RCC 7860 (cell line): ENCODE results near the gene SCCPDH.
"Not testable (repeated sequence)": the region's sequence is repeated elsewhere in the genome, so short reads cannot be mapped to it uniquely, and the experiment has no call there.

Source experiments
- DNase-seq: peaks from one replicate; pipeline ENCODE4 v3.0.0-alpha.2; 2015; ENCODE audit warnings: low spot score
- FAIRE-seq: peaks from 2 replicates; lab custom pipeline; 2012; peaks lifted over from hg19 to GRCh38; lab: Jason Lieb, UNC

Gene SCCPDH

GRCh38 chr1:246746155-246746554 lies 21.9 kb downstream of the SCCPDH start:
- DNase-seq, FAIRE-seq: not testable (repeated sequence)

DNA sequence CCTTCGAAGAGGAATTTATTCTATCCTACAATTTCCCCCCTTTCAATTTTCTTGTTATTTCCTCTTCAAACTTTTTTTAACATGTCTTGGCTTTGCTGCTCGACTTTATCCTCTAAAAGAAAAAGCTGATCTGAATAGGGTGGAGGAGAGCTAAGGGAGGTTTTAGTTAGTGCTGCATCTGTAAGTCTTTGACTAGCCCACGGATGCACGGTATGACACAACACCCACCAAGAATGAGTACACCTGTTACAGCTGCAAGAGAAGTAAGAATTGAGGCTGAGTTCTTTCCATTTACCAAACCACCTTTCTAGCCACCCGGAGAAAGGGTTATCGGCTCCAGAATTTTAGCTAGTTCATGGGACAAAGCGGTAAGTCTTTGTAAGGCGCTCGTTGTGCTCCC lies 23.8 kb downstream of the SCCPDH start:
- FAIRE-seq (no peak), DNase-seq (no peak)

DNA sequence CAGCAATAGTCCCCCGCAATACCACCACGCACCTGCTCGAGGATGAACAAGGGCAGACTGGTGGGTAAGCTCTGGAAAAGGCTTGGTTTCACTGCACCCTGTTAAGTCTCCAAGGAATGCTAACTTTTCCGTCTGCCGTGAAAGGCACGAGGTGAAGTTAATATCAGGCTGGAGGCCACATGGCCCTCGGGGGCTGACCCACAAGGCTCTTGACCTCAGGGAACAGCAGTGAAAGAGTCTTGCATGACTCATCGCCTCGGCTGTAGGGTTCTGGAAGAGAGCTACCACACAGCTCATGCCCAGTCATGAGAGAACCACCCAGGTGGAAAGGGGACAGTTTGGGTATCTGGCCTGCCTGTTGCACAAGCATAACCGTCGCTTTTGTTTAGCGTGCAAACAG lies 24.7 kb downstream of the SCCPDH start:
- peak; percentile 97 for FAIRE-seq
- peak; percentile 93 for DNase-seq

DNA sequence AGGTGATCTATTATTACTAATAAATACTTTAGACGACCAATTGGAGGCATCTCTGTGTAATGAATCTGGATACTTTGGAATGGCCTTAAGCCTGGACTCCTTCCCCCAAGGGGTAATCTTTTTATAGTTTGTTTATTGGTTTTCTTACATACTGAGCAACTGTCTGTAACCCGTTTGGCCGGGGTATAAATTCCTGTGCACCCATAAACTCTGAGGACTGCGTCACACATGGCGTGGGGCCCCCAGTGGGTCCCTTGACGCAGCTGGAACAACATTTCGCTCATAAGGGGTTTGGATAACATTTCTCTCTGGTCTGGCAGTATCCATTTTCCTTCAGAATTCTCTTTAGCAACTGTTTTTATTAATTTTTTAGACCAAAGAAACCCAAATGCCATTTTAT lies 26.5 kb downstream of the SCCPDH start:
- DNase-seq (no peak), FAIRE-seq (no peak)

- FAIRE-seq, result peak; percentile 35
Measured at GRCh38 chr1:246753670-246754535, 29.7 kb downstream of the SCCPDH start.

GRCh38 chr1:246755419-246755818 lies 31.2 kb downstream of the SCCPDH start:
- FAIRE-seq, result no peak
- DNase-seq, result no peak

More at GRCh38 chr1:246753670-246754535, 29.7 kb downstream of the SCCPDH start:
- DNase-seq, result peak; percentile 52

DNA sequence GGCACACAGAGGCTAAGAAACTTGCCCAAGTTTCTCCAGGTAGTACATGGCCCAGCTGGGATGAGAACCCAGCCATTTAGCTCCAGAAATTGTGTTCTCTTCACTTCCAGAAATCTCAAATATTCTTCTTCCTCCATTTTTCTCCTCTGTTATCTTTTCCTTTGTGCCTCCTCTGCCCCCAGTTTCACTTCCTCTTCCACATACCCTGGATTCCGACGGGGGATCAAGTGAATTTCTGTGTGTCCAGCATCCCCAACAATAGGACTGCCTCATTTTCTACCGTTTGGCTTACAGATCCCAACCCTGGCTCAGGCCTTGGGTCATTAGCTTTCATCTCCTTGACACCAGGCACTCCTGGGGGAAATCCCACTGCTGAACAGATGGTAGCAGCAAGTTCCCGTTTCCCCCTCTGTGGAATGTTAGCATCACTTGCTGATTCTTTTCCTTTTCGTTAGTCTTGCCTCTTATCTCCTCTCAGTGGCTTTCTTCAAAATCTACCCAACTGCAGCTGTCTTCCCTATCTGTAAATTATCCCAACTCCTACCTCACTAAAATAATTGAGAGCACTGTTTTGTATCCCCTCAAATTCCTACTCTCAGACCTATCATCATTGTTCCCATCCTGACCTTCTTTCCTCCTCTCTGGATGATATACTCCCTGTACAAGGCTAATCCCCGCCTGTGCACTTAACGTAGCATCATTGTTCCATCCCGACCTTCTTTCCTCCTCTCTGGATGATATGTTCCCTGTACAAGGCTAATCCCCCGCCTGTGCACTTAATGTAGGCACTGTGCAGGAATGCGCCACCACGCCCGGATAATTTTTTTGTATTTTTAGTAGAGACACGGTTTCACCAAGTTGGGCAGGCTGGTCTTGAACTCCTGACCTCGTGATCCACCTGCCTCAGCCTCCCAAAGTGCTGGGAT lies 36.5 kb downstream of the SCCPDH start:
- DNase-seq, result no peak
- FAIRE-seq, result no peak

DNA sequence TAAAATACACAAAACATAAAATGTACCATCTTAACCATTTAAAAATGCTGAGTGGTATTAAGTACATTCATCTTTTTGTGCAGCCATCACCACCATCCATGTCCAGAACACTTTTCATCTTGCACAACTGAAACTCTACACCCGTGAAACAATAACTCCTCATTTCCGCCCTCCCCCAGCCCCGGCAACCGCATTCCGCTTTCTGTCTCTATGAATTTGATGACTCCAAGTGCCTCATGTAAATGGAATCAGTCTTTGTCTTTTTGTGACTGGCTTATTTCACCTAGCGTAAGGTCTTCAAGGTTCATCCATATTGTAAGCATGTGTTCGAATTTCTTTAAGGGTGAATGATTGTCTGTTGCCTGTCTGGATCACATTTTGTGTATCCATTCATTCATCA lies 37.2 kb downstream of the SCCPDH start:
- FAIRE-seq (no peak), DNase-seq (no peak)

- DNase-seq (no peak), FAIRE-seq (no peak)
Measured at GRCh38 chr1:246765521-246765920, 41.3 kb downstream of the SCCPDH start.

- FAIRE-seq (no peak), DNase-seq (no peak)
Measured at GRCh38 chr1:246768403-246769020, 44.3 kb downstream of the SCCPDH start.

DNA sequence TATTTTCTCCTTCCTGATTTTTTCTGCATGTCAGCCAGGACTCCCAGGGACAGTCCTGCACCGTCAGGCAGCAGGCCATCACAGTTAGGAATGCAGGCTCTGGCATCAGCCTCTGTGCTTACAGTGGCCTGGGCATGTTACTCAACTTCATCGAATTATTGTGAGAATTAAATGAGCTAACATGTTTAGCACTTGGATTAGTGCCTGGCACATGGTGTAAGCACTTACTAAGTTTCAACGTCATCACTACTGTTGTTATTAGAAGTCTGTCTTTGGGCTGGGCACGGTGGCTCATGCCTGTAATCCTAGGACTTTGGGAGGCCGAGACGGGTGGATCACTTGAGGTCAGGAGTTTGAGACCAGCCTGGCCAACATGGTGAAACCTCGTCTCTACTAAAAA lies 45.1 kb downstream of the SCCPDH start:
- DNase-seq, result no peak
- FAIRE-seq, result no peak

GRCh38 chr1:246771366-246771765 lies 47.2 kb downstream of the SCCPDH start:
- no peak for FAIRE-seq

GRCh38 chr1:246772686-246773085 lies 48.5 kb downstream of the SCCPDH start:
- no peak for FAIRE-seq
- DNase-seq, result no peak

More at GRCh38 chr1:246771366-246771765, 47.2 kb downstream of the SCCPDH start:
- DNase-seq, result no peak

DNA sequence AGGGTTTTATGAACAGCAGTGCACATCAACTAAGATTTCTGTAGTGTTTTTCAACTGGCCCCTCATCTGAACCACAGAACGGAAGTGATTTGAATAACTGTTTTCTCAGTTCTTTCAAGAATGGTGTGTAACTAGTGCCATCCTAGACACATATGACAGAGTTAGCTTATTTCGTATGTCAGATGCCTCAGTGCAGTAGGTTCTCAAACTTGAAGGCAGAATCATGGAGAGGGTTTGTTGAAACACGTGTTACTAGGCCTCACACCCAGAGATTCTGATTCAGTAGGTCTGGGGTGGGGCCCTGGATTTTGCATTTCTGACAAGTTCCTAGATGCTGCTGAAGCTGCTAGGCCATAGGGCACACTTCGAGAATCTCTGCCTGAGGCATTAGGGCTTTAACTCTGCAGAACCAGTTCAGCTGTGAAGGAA lies 49.0 kb downstream of the SCCPDH start:
- FAIRE-seq, result no peak

DNA sequence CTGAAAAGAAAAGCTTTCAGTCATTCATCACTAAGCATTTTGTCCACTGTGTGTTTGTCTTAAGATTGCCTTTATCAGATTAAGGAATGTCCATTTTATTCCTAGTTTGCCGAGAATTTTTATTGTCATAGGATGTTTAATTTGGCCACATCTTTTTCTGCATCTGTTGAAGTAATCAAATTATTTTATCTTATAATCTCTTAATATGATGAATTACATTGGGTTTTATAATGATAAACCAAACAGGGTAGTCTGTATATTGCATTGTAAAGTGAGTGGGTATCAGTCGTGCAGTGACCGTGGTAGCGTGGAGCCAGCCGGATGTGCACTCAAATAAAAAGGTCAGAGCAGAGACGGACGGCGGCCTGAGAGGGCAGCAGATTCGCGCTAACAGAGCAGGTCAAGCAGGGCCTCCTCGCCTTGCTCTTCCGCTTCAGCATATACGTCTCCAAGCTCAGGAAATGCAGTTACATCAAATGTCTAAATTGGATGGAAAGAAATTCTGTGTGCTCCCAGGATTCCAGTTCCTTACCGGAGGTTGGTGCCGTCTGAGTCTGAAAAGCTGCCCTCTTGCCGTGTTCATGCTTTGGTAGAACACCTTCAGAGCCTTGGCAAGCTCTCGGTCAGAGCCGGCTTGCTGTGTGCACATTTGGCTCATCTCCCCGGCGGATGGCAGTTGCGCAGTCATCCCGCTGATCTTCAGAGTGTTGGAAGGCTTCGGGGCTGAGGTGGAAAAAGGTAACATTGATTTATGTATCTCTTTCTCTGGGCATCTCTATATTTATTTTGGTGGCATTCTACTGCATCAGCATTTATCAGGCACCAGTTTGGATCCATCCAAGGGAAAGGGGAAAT lies 51.5 kb downstream of the SCCPDH start:
- DNase-seq (no peak), FAIRE-seq (no peak)

More for the DNA sequence above, 49.0 kb downstream of the SCCPDH start:
- DNase-seq, result no peak

GRCh38 chr1:246776923-246777322 lies 52.7 kb downstream of the SCCPDH start:
- no peak for FAIRE-seq
- DNase-seq, result no peak

GRCh38 chr1:246778663-246779062 lies 54.5 kb downstream of the SCCPDH start:
- DNase-seq (no peak), FAIRE-seq (no peak)

GRCh38 chr1:246779561-246780175 lies 55.5 kb downstream of the SCCPDH start:
- DNase-seq (no peak), FAIRE-seq (no peak)

DNA sequence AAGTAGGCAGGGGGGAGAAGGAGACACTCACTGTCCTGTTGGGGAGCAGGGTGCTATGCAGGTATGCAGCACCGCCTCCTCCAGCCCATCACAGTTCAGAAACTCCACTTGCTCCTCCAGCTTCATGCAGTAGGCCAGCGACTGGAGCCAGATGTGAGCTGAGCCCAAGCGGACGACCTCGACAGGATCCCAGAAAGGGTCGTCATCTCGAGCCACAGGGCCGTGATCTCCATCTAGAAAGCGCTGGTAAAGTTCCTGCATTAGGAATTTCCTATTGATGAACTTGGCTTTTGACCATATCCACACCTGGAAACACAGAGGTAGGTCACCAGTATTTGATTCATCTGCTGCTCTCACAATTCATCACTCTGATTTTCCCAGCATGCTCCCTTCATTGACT lies 56.1 kb downstream of the SCCPDH start:
- FAIRE-seq, result no peak
- DNase-seq, result no peak

DNA sequence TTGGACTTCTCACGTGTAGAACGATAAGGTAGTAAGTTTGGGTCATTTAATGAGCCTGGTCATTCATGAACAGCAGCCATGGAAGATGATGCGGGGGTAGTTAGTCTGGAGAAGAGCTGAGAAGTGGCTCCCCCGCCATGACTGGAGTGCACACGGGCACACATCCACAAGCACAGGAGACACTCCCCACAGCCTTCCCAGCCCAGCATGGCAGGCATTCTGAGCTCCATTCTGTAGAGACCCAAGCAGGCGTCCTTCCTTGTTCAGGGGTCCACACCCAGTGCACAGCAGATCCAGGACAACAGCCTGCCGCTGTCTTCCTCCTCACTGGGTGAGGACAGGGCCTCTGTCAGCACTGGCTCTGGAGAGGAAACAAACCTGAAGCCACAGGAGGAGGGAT lies 57.0 kb downstream of the SCCPDH start:
- DNase-seq, result no peak
- no peak for FAIRE-seq
